HCT116 (cell line): ENCODE measurements around the gene ADAM19.

Experiments
- CBX3 ChIP-seq: IDR thresholded peaks from 2 replicates; pipeline ENCODE4 v1.6.1; 2012; ENCODE audit warnings: low read depth
- CEBPB ChIP-seq: IDR thresholded peaks from 2 replicates; pipeline ENCODE4 v1.6.1; 2012; ENCODE audit warnings: low read depth
- CTCF ChIP-seq, 3 experiments: fragments of 200-600 bp in 1 of 3; sonication (generic) in 1 of 3; IDR thresholded peaks in 2 of 3; conservative IDR thresholded peaks in 1 of 3; 2 replicates each; pipeline ENCODE4 v1.5.1; 2012 to 2017; ENCODE audit warnings: low read depth in 2 of 3, low read length in 2 of 3, antibody characterized with exemption in 1 of 3, borderline replicate concordance in 1 of 3, control low read depth in 1 of 3, mild to moderate bottlenecking in 1 of 3, mixed read lengths in 1 of 3, mixed run types in 1 of 3, moderate library complexity in 1 of 3; ENCODE audit not compliant: insufficient read depth in 1 of 3
- EZH2 ChIP-seq: fragments of 200-600 bp; sonication (generic); IDR thresholded peaks from 2 replicates; pipeline ENCODE4 v1.6.1; 2017; ENCODE audit warnings: antibody characterized with exemption, mixed run types
- MAX ChIP-seq: IDR thresholded peaks from 2 replicates; pipeline ENCODE4 v1.6.1; 2012
- POLR2A ChIP-seq: IDR thresholded peaks from 2 replicates; pipeline ENCODE4 v1.7.0; 2011; ENCODE audit warnings: borderline replicate concordance; ENCODE audit not compliant: insufficient read depth, insufficient read length; ENCODE audit errors: extremely low read depth
- POLR2AphosphoS5 ChIP-seq: IDR thresholded peaks from 2 replicates; pipeline ENCODE4 v1.6.1; 2011; ENCODE audit warnings: mild to moderate bottlenecking, low read depth, low read length, moderate library complexity
- SP1 ChIP-seq: IDR thresholded peaks from 2 replicates; pipeline ENCODE4 v1.6.1; 2012; ENCODE audit warnings: low read depth
- YY1 ChIP-seq: IDR thresholded peaks from 2 replicates; pipeline ENCODE4 v1.6.1; 2011; ENCODE audit warnings: low read length, low read depth, moderate library complexity, mild to moderate bottlenecking; ENCODE audit not compliant: insufficient replicate concordance; ENCODE audit errors: extremely low read depth
- ZBTB33 ChIP-seq: IDR thresholded peaks from 2 replicates; pipeline ENCODE4 v1.6.1; 2011; ENCODE audit warnings: mild to moderate bottlenecking, low read length, moderate library complexity; ENCODE audit not compliant: insufficient replicate concordance; ENCODE audit errors: extremely low read depth

- TF ChIP-seq CBX3, result no peak
- TF ChIP-seq CEBPB, result no peak
- TF ChIP-seq POLR2AphosphoS5, result no peak
- no peak for TF ChIP-seq CTCF (IDR thresholded peaks at IDR 0.05 in 2 of 3, conservative IDR thresholded peaks at IDR 0.05 in 1 of 3; ENCODE audit: borderline replicate concordance in 1 of 3, insufficient read depth in 1 of 3, low read depth in 2 of 3, low read length in 2 of 3)
- TF ChIP-seq POLR2A, result no peak
- TF ChIP-seq EZH2, result no peak
- no peak for TF ChIP-seq YY1
- TF ChIP-seq MAX, result no peak
- no peak for TF ChIP-seq ZBTB33
- no peak for TF ChIP-seq SP1
These were observed 118.2 kb downstream of the ADAM19 start for GRCh38 chr5:157457391-157457790.
